ENCODE results near the gene TBL1XR1.

The TBL1XR1 gene

DNA sequence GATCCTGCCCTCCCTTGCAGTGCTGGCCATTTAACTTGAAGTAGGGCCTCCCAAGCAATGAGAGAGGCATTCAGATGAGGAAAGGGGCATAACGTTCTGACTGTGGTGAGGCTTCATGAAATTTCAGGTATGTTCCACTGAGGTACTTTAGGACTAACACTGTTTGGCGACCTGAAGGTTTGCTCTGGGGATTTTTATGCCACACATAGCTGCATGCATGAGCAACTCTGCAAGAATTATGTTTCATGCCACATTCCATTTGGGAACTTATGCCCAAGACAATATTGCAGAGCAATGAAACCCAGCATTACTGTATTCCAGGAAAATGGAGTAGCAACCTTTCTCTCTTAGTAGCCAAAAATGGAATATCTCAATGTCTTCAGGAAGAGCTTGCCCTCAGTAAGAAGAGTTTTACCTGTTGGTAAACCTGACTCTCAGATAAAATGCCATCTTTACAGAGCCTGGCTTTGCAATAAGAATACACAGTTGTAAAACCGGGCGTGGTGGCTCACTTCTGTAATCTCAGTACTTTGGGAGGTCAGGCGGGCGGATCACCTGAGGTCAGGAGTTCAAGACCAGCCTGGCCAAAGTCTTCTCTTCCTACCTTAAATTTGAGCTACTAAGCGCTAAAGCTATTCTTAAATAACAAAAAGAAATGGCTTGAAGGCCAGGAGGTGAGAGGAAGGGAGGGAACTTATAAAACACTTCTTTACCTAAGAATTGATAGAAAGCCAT is 16.7 kb upstream of the TBL1XR1 start:
- TF ChIP-seq, protein P1, sequence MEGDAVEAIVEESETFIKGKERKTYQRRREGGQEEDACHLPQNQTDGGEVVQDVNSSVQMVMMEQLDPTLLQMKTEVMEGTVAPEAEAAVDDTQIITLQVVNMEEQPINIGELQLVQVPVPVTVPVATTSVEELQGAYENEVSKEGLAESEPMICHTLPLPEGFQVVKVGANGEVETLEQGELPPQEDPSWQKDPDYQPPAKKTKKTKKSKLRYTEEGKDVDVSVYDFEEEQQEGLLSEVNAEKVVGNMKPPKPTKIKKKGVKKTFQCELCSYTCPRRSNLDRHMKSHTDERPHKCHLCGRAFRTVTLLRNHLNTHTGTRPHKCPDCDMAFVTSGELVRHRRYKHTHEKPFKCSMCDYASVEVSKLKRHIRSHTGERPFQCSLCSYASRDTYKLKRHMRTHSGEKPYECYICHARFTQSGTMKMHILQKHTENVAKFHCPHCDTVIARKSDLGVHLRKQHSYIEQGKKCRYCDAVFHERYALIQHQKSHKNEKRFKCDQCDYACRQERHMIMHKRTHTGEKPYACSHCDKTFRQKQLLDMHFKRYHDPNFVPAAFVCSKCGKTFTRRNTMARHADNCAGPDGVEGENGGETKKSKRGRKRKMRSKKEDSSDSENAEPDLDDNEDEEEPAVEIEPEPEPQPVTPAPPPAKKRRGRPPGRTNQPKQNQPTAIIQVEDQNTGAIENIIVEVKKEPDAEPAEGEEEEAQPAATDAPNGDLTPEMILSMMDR (conservative IDR thresholded peaks at IDR 0.05) = no peak
- no peak overlapping the region for H3K27ac ChIP-seq

DNA sequence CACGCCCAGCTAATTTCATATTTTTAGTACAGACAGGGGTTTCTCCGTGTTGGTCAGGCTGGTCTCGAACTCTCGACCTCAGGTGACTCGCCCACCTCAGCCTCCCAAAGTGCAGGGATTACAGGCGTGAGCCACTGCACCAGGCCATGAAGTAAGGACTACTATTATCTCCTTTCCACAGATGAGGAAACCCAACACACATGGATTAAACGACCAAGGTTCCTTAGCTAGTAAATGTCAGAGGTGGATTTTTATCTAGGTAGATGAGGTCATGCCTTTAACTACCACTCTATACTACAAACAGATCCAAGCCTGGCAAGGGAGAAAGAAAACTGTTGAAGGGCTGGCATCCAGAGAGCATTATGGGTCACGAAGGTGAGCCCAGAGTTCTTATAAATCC is 15.5 kb upstream of the TBL1XR1 start:
- TF ChIP-seq, protein P1 (conservative IDR thresholded peaks at IDR 0.05) = no peak
- peak overlapping the region; percentile 81 for H3K27ac ChIP-seq

DNA sequence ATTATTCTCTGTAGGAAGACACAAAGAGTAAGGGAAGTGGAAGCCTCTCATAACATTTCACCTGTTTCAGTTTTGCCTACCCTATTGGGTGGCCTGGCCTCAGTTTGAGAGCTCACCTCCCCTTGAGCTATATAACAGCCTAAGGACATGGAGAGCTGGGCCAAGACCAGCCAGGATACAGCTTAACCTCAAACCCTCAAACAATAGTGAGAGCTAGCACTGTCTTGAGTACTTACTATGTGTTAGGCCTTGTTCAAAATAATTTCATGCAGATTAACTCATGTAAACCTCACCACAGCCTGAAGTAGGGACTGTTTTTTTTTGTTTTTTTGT is 15.0 kb upstream of the TBL1XR1 start:
- TF ChIP-seq, protein P1 (conservative IDR thresholded peaks at IDR 0.05) = no peak
- peak overlapping the region; percentile 81 for H3K27ac ChIP-seq

DNA sequence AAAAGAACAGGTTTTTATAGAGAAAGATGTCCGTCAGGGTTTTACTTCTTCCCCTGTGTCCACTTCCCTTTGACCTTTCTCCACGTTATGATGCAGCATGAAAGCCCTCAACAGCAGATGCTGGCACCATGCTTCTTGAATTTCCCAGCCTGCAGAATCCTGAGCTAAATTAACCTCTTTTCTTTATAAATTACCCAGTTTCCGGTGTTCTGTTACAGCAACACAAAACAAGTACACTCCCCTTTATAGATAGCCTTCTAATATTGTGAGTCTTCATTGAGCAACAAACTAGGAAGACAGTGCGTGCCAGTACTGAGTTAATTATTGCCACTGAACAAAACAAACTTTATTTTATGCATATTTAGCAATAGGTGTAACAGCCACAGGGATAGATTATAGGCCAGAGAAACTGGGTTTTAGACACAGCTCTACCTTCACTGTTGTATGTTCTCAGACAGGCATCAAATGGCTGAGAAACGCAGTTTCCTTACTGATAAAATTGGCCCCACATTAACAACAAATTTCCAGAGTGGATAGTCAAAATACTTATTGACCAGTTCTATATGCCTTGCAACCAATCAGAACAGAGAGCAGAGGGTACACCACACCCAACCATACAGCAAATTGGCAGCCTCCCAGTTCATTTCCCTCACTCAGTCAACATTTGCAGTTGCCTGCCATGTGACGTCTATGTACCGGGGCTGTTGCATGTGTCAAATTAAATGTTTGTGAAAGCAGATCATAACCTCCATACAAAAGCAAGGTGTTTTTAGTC is 14.4 kb upstream of the TBL1XR1 start:
- peak overlapping the region; percentile 81 for H3K27ac ChIP-seq
- TF ChIP-seq, protein P1 (conservative IDR thresholded peaks at IDR 0.05) = no peak

DNA sequence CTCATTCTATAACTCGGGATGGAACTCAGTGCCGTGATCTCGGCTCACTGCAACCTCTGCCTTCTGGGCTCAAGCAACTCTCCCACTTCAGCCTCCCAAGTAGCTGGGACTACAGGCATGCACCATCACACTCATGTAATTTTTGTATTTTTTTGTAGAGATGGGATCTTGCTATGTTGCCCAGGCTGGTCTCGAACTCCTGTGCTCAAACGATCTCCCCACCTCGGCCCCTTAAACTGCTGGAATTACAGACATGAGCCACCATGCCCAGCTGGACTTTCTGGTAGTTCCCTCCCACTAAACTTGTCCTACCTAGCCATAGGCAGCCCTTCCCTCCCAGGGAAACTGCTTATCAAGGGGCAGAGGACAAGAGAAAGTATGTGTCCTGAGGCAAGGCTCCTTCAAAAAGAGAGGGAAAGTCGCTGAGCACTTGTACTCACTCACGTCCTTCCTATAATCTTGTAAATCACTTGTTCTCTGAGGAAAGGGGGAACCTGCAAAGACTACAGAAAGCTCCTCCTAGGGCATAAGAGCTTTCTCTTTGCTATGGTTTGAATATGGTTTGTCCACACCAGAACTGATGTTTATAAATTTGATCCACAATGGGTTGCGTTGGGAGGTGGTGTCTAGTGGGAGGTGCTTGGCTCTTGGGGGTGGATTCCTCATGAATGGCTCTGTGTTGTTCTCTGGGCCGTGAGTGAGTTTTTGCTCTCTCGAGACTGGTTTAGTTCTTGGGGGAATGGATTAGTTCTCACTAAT is 13.6 kb upstream of the TBL1XR1 start:
- peak overlapping the region; percentile 81 for H3K27ac ChIP-seq
- TF ChIP-seq, protein P1 (conservative IDR thresholded peaks at IDR 0.05) = no peak

DNA sequence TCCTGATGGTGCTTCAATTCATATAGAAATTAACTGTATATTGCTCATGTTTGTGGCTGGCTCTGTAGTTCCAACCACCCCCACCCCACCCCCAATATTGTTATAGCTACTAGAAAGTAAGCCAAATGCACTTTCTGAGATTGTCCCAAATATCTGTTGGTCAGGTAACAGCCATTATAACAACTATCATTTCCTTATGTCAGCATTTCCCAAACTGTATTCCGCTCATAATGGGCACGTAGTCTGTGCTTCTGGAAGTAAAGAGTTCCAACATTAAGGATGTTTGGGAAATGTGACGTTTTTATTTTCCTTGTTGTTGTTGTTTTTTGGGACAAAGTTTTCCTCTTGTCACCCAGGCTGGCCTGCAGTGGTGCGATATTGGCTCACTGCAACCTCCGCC is 12.2 kb upstream of the TBL1XR1 start:
- no peak overlapping the region for H3K27ac ChIP-seq
- TF ChIP-seq, protein P1 (conservative IDR thresholded peaks at IDR 0.05) = no peak

DNA sequence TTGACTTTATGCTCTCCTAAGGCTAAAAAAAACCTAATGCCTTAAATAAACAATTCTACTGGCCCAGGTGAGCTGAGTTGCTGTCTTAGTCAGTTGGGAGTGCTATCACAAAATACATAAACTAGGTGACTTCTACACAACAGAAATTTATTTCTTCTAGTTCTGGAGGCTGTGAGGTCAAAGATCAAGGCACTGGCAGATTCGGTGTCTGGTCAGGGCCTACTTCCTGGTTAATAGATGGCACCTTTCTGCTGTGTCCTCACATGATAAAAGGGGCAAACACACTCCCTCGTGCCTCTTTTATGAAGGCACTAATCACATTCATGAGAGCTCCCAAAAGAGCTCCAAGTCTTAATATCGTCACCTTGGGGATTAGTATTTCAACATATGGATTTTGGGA is 11.5 kb upstream of the TBL1XR1 start:
- no peak overlapping the region for H3K27ac ChIP-seq
- TF ChIP-seq, protein P1 (conservative IDR thresholded peaks at IDR 0.05) = no peak

Data from VCaP (cell line).